Measurements from ENCODE around the gene PRRC2B. TPM values are rescaled to one million over a fixed set of nuclear protein-coding genes. Genes with fewer than 3 reads are reported as not detected.

PRRC2B gene
- total RNA-seq, 1 experiment from 2014 or later, result 137 TPM

GRCh38 chr9:131464354-131465000, 70.6 kb downstream of the PRRC2B start:
- no peak for TF ChIP-seq CTCF (IDR thresholded peaks at IDR 0.05; ENCODE audit: unreplicated experiment)
- no TSS peak for BruUV-seq (replicated peaks)
- no peak overlapping the region for H3K4me3 Mint-ChIP-seq (ENCODE audit: low read depth, unreplicated experiment)
- CTCF ChIA-PET, result interaction anchor here (0.6 kb wide), 1 partner anchor 291 kb away, joined by 6 read pairs; no protein-coding TSS in a partner anchor
- H3K4me1 Mint-ChIP-seq (ENCODE audit: low read depth, unreplicated experiment), result no peaks in the 10 kb centered on the region
- H3K27ac Mint-ChIP-seq (ENCODE audit: unreplicated experiment), result no peak overlapping the region
- H3K27me3 Mint-ChIP-seq (ENCODE audit: unreplicated experiment), result no peaks in the 10 kb centered on the region
- H3K36me3 Mint-ChIP-seq (ENCODE audit: insufficient read depth, unreplicated experiment), result peaks cover 51% of the 10 kb centered on the region
- no peaks in the 10 kb centered on the region for H3K9me3 Mint-ChIP-seq (ENCODE audit: low read depth, unreplicated experiment)
- no peak for DNase-seq
- intact Hi-C loops (cut with micrococcal nuclease; ENCODE audit: unreplicated experiment), result no loop called here

GRCh38 chr9:131465401-131465800, 71.5 kb downstream of the PRRC2B start:
- CTCF ChIA-PET, result no interaction called here
- intact Hi-C loops (cut with micrococcal nuclease; ENCODE audit: unreplicated experiment), result no loop called here
- Mint-ChIP-seq H3K9me3 (ENCODE audit: low read depth, unreplicated experiment) (no peaks in the 10 kb centered on the region), H3K4me1 (ENCODE audit: low read depth, unreplicated experiment) (no peaks in the 10 kb centered on the region), H3K36me3 (ENCODE audit: insufficient read depth, unreplicated experiment) (peaks cover 50% of the 10 kb centered on the region), H3K27ac (ENCODE audit: unreplicated experiment) (no peak overlapping the region), H3K27me3 (ENCODE audit: unreplicated experiment) (no peaks in the 10 kb centered on the region), H3K4me3 (ENCODE audit: low read depth, unreplicated experiment) (no peak overlapping the region)
- BruUV-seq (replicated peaks), result no TSS peak
- DNase-seq, result no peak
- no peak for TF ChIP-seq CTCF (IDR thresholded peaks at IDR 0.05; ENCODE audit: unreplicated experiment)

GRCh38 chr9:131467214-131467935, 73.5 kb downstream of the PRRC2B start:
- Mint-ChIP-seq H3K4me1 (ENCODE audit: low read depth, unreplicated experiment) (peaks cover under 1% of the 10 kb centered on the region), H3K27me3 (ENCODE audit: unreplicated experiment) (no peaks in the 10 kb centered on the region), H3K36me3 (ENCODE audit: insufficient read depth, unreplicated experiment) (peaks cover 35% of the 10 kb centered on the region), H3K27ac (ENCODE audit: unreplicated experiment) (no peak overlapping the region), H3K9me3 (ENCODE audit: low read depth, unreplicated experiment) (no peaks in the 10 kb centered on the region), H3K4me3 (ENCODE audit: low read depth, unreplicated experiment) (no peak overlapping the region)
- BruUV-seq (replicated peaks), result no TSS peak
- DNase-seq, result no peak
- intact Hi-C loops (cut with micrococcal nuclease; ENCODE audit: unreplicated experiment), result no loop called here
- CTCF ChIA-PET, result interaction anchor here (0.6 kb wide), 1 partner anchor 47 kb away, joined by 4 read pairs; no protein-coding TSS in a partner anchor
- no peak for TF ChIP-seq CTCF (IDR thresholded peaks at IDR 0.05; ENCODE audit: unreplicated experiment)

GRCh38 chr9:131468031-131468430, 74.1 kb downstream of the PRRC2B start:
- intact Hi-C loops (cut with micrococcal nuclease; ENCODE audit: unreplicated experiment), result no loop called here
- peaks cover 7% of the 10 kb centered on the region for H3K4me1 Mint-ChIP-seq (ENCODE audit: low read depth, unreplicated experiment)
- no TSS peak for BruUV-seq (replicated peaks)
- no peak overlapping the region for H3K27ac Mint-ChIP-seq (ENCODE audit: unreplicated experiment)
- no peaks in the 10 kb centered on the region for H3K9me3 Mint-ChIP-seq (ENCODE audit: low read depth, unreplicated experiment)
- CTCF ChIA-PET, result no interaction called here
- H3K4me3 Mint-ChIP-seq (ENCODE audit: low read depth, unreplicated experiment), result no peak overlapping the region
- TF ChIP-seq CTCF (IDR thresholded peaks at IDR 0.05; ENCODE audit: unreplicated experiment), result no peak
- no peak for DNase-seq
- H3K27me3 Mint-ChIP-seq (ENCODE audit: unreplicated experiment), result no peaks in the 10 kb centered on the region
- H3K36me3 Mint-ChIP-seq (ENCODE audit: insufficient read depth, unreplicated experiment), result peaks cover 42% of the 10 kb centered on the region

Measured in Calu3 (cell line).